Naive thymus-derived CD8-positive, alpha-beta T cell (primary cell): ENCODE results near the gene UBAP2L. TPM values are rescaled to one million over a fixed set of nuclear protein-coding genes. Genes with fewer than 3 reads are reported as not detected.

Experiments used
- ATAC-seq, 2 donors: fragments of 150-1000 bp; cut with Tn5 transposase in 1 of 2; sonication (Bioruptor Pico), chemical (Tn5 transposase) in 1 of 2; 1 replicate in 1 of 2; 2 replicates in 1 of 2; pipeline ENCODE4 v1.10.0; 2021; ENCODE audit warnings: mild to moderate bottlenecking in 2 of 2, moderate library complexity in 2 of 2
- POLR2A ChIA-PET: fragments of 350-600 bp; sonication (Branson Sonifier 250); formaldehyde crosslinking; loops from one replicate; lab custom pipeline; 2021; ENCODE audit warnings: antibody characterized with exemption; lab: Charles Lee
- DNase-seq, 10 donors: peaks; one replicate each; pipeline versions ENCODE4 v3.0.0 to v3.0.0-alpha.2; 2020 to 2022
- H3K27ac Mint-ChIP-seq, 10 donors: one replicate each; pipeline ENCODE4 v1.8.0; 2020 to 2022; ENCODE audit warnings: mild to moderate bottlenecking in 10 of 10, mixed read lengths in 10 of 10, moderate library complexity in 4 of 10, inconsistent platforms in 1 of 10
- H3K27me3 Mint-ChIP-seq, 5 donors: one replicate each; pipeline ENCODE4 v1.8.0; 2021 to 2022; ENCODE audit warnings: mixed read lengths in 5 of 5
- H3K36me3 Mint-ChIP-seq, 3 donors: one replicate each; pipeline ENCODE4 v1.8.0; 2020 to 2022; ENCODE audit warnings: mixed read lengths in 3 of 3, mild to moderate bottlenecking in 2 of 3, inconsistent platforms in 1 of 3
- H3K4me1 Mint-ChIP-seq, 4 donors: one replicate each; pipeline ENCODE4 v1.8.0; 2021 to 2022; ENCODE audit warnings: mixed read lengths in 4 of 4
- H3K4me3 Mint-ChIP-seq, 10 donors: one replicate each; pipeline ENCODE4 v1.8.0; 2020 to 2022; ENCODE audit warnings: mild to moderate bottlenecking in 10 of 10, mixed read lengths in 10 of 10, moderate library complexity in 6 of 10, inconsistent platforms in 1 of 10
- H3K9me3 Mint-ChIP-seq, 9 donors: one replicate each; pipeline ENCODE4 v1.8.0; 2020 to 2022; ENCODE audit warnings: mixed read lengths in 9 of 9, mild to moderate bottlenecking in 3 of 9, inconsistent platforms in 1 of 9, moderate library complexity in 1 of 9
- polyA plus RNA-seq, 3 donors: library from polyadenylated mRNA; unstranded; fragments of 300-500 nt; fragmentation: Illumina TruSeq; gene quantifications; one replicate each; pipeline ENCODE4 v1.2.3, GENCODE V29; 2021
- total RNA-seq, 8 experiments: library from RNA in 2 of 8; stranded (reverse) in 2 of 8; gene quantifications; one replicate each; pipeline ENCODE4 v1.2.3 and lab custom pipeline; 2021 to 2026

UBAP2L gene
- total and polyA plus RNA-seq, 5 experiments from 2014 or later, result 42.0 to 206 (median 70.5) TPM

DNA sequence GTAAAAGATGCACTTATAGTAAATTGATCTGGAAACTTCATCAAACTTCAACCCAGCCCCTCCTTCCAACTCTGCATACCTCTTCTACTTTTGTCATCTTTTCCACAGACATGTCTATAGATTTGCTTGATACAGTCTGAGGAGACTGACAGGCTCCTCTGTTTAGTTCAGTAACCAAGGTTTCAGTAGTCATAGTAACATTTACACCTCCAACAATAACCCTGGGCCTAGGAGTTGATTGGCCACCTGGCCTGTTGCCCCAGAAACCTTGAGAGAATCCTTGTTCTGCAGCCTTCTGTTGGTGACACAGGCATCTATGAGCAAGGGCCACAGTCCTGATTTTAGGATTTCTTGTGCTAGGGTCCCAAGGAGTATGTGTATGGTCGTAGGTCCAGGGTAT lies 14.6 kb upstream of the UBAP2L start, which contains the start of gene CFAP141:
TSS of gene CFAP141 (minus strand) at position 138 of the 400 bp plus-strand sequence. CDS start at position 112, 26 bp downstream.
- Mint-ChIP-seq H3K36me3 (peaks cover 0 to 55% (median 12%) of the 10 kb centered on the region in 3 donors), H3K4me1 (peaks cover 0 to 7% (median under 1%) of the 10 kb centered on the region in 4 donors), H3K4me3 (no peak within 1 kb of the TSS), H3K27me3 (no peaks in the 10 kb centered on the region), H3K27ac (peak within 1 kb of the TSS in 9 of 10 donors; percentile 31 to 90 (median 80)), H3K9me3 (no peaks in the 10 kb centered on the region)
- POLR2A ChIA-PET, result no interaction called here
- DNase-seq, result peak in 1 of 10 donors; percentile 26
- peak; percentile 59 to 69 for ATAC-seq

DNA sequence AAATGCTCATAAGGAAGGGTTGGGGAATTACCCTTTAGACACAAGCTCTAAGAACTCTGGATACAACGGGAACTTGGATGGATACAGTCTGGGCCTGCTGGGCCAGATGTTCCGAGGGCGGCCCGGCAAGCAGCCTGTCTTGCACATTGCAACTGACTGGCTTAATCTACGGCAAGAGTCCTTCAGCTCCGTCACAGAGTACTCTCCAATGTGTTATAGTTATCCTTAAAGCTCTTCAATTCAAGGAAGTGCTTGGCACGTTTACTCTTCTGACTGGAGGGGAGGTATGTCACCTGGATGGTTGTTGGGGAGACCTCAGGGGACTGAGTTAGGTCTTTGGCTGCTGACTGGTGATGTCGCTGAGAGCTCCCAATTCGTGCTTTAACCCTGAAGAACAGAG lies 13.5 kb upstream of the UBAP2L start:
- Mint-ChIP-seq H3K4me3 (no peak overlapping the region), H3K36me3 (peaks cover 4 to 66% (median 15%) of the 10 kb centered on the region in 3 donors), H3K4me1 (peaks cover 0 to 7% (median 1%) of the 10 kb centered on the region in 4 donors), H3K27me3 (no peaks in the 10 kb centered on the region), H3K9me3 (no peaks in the 10 kb centered on the region), H3K27ac (peak overlapping the region in 8 of 10 donors; percentile 7 to 80 (median 48))
- ATAC-seq (no peak), DNase-seq (no peak)
- POLR2A ChIA-PET, result interaction anchor here (0.5 to 1.0 kb wide), 3 partner anchors 128 to 214 kb away, joined by 3 read pairs; no protein-coding TSS in a partner anchor

DNA sequence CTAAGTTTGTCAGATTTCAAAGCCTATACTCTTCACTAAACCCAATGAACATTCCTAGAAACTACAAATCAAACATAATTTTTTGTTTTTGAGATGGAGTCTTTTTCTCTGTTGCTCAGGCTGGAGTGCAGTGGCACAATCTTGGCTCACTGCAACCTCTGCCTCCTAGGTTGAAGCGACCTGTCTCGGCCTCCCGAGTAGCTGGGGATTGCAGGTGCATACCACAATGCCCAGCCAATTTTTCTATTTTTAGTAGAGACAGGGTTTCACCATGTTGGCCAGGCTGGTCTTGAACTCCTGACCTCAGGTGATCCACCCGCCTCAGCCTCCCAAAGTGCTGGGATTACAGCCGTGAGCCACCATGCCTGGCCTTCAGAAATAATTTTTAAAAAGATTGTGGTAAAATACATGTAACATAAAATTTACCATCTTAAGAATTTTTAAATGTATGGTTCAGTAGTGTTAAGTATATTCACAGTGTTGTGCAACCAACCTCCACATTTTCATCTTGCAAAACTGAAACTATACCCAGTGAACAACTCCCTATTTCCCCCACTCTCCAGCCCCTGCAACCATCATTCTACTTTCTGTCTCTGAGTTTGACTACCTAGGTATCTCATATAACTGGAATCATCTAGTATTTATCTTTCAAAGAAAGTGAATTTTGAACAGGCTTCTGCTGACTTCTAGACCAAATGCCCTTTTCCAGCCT lies 11.9 kb upstream of the UBAP2L start:
- POLR2A ChIA-PET, result interaction anchor here (0.7 kb wide), 1 partner anchor 1606 kb away, joined by 4 read pairs; no protein-coding TSS in a partner anchor
- Mint-ChIP-seq H3K9me3 (no peaks in the 10 kb centered on the region), H3K27ac (peak overlapping the region in 6 of 10 donors; percentile 8 to 92 (median 34)), H3K4me3 (no peak overlapping the region), H3K4me1 (peaks cover 0 to 10% (median 5%) of the 10 kb centered on the region in 4 donors), H3K27me3 (no peaks in the 10 kb centered on the region), H3K36me3 (peaks cover 4 to 81% (median 17%) of the 10 kb centered on the region in 3 donors)
- DNase-seq, result no peak
- ATAC-seq, result no peak

DNA sequence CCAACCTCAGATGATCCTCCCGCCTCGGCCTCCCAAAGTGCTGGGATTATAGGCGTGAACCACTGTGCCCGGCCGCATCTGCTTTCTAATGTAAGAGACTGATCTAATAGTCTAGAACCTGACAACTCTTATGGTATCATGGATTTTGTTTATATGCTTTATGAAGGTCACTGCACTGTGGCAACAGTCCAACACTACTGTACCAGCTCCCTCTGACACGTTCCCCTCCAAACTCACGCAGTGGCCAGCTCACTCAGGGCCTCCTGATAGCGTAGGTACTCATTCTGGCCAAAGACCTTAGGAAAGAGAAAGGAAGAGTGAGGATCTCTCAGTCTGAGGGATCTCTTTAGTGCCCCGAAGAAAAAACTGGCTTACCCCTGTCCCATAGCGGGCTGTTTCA lies 8.7 kb upstream of the UBAP2L start:
- peaks cover 0 to 21% (median 8%) of the 10 kb centered on the region in 4 donors for H3K4me1 Mint-ChIP-seq
- H3K27me3 Mint-ChIP-seq, result no peaks in the 10 kb centered on the region
- ATAC-seq (no peak), DNase-seq (no peak)
- no peak overlapping the region for H3K4me3 Mint-ChIP-seq
- peak overlapping the region in 8 of 10 donors; percentile 4 to 79 (median 56) for H3K27ac Mint-ChIP-seq
- H3K9me3 Mint-ChIP-seq, result no peaks in the 10 kb centered on the region
- POLR2A ChIA-PET, result interaction anchor here (0.7 to 1.0 kb wide), 2 partner anchors 8 to 175 kb away, joined by 3 to 4 read pairs; partner anchors contain the start of gene UBAP2L
- H3K36me3 Mint-ChIP-seq, result peaks cover 4 to 88% (median 7%) of the 10 kb centered on the region in 3 donors

DNA sequence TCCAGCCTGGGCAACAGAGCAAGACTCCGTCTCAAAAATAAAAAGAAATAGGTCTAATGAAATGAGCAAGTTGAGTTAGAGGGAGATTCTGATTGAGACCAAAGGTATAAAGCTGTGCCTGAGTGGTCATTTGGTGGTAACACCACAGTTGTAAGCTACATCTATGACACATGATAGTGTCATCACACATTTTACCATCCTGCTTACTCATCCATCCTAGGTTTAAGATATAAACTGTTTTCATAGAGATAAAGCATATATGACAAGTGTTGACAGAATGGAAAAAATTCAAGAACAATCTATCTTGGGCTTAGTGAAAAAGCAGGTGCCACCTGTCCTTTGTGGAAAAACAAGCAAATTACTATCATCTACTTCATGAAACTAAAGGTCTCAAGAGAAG lies 7.5 kb upstream of the UBAP2L start:
- no peaks in the 10 kb centered on the region for H3K27me3 Mint-ChIP-seq
- H3K4me1 Mint-ChIP-seq, result peaks cover 9 to 32% (median 16%) of the 10 kb centered on the region in 4 donors
- peak overlapping the region in 5 of 10 donors; percentile 17 to 72 (median 25) for H3K27ac Mint-ChIP-seq
- H3K36me3 Mint-ChIP-seq, result peaks cover 4 to 88% (median 9%) of the 10 kb centered on the region in 3 donors
- H3K9me3 Mint-ChIP-seq, result no peaks in the 10 kb centered on the region
- no peak for DNase-seq
- POLR2A ChIA-PET, result no interaction called here
- no peak overlapping the region for H3K4me3 Mint-ChIP-seq
- no peak for ATAC-seq

DNA sequence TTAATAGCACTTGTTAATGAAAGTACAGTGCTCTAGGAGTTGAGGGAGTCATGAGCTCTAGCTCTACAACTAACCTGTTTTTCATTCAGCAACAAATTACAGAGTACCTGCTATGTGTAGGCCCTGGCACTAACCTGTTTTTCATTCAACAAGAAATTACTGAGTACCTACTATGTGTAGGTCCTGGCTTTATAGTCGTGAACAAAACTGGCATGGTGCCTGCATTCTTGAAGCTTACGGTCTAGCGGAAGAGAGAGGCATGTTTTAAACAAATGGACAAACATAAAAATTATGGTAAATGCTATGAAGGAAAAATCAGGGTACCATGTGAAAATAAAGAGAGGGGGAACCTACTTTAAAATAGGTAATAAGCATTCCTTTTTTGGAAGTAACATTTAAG lies 2.2 kb upstream of the UBAP2L start:
- Mint-ChIP-seq H3K4me3 (peak overlapping the region; percentile 83 to 99 (median 96)), H3K27me3 (peaks cover 0 to 2% (median 0%) of the 10 kb centered on the region in 5 donors), H3K27ac (peak overlapping the region; percentile 99 to 100 (median 100)), H3K9me3 (no peaks in the 10 kb centered on the region), H3K4me1 (peaks cover 38 to 62% (median 58%) of the 10 kb centered on the region in 4 donors), H3K36me3 (peaks cover 0 to 50% (median 9%) of the 10 kb centered on the region in 3 donors)
- DNase-seq (no peak), ATAC-seq (no peak)
- POLR2A ChIA-PET, result interaction anchor here (0.6 to 3.5 kb wide), 5 partner anchors 36 to 1360 kb away, joined by 3 to 29 read pairs (median 4); partner anchors contain the start of genes GATAD2B and RPS27

DNA sequence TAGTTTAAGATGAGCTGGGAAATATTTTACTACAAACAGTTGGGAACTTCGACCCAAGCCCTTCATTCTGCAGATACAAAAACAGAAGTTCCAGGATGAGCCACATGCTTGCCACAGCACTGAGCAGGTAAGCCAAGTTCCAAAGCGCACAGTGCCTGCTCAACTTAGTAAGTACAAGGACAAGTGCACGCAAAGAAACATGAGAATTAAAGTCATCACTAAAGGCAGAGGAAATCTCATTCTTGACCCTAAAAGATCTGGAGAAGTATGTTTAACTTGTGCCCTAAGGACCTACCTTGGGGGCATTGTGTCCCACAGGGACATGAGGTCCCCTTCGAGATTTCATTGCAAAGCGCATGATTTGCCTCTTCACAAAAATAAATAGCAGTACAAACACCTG lies 1.2 kb upstream of the UBAP2L start:
- Mint-ChIP-seq H3K36me3 (peaks cover 0 to 44% (median 9%) of the 10 kb centered on the region in 3 donors), H3K9me3 (no peaks in the 10 kb centered on the region), H3K27me3 (peaks cover 0 to 2% (median 0%) of the 10 kb centered on the region in 5 donors), H3K27ac (peak overlapping the region; percentile 99 to 100 (median 100)), H3K4me3 (peak overlapping the region; percentile 83 to 99 (median 96)), H3K4me1 (peaks cover 42 to 68% (median 67%) of the 10 kb centered on the region in 4 donors)
- DNase-seq (no peak), ATAC-seq (no peak)
- POLR2A ChIA-PET, result interaction anchor here (0.7 to 3.5 kb wide), 13 partner anchors 8 to 296 kb away, joined by 3 to 29 read pairs (median 6); partner anchors contain the start of genes ATP8B2, DENND4B, GATAD2B and HAX1

DNA sequence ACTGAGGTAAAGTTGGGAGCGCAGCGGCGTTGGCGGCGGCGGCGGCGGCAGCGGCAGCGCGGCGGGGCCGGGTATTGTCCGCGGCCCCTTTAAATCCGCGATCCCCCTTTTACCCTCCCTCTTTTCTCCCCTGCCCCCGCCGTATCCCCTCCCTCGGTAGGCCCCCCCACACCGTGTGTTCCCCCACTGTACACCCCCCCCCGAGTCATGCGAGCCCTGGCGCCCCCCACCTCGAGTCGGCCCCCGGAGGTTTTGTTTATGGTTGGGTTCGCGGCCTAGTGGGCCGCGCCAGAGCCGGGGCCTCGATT lies 169 bp downstream of the UBAP2L start:
- Mint-ChIP-seq H3K9me3 (no peaks in the 10 kb centered on the region), H3K27ac (peak overlapping the region; percentile 99 to 100 (median 100)), H3K4me1 (peaks cover 47 to 80% (median 78%) of the 10 kb centered on the region in 4 donors), H3K36me3 (peaks cover 0 to 51% (median 9%) of the 10 kb centered on the region in 3 donors), H3K27me3 (peaks cover 0 to 2% (median 0%) of the 10 kb centered on the region in 5 donors), H3K4me3 (peak overlapping the region; percentile 83 to 99 (median 96))
- DNase-seq, result no peak
- ATAC-seq, result no peak
- POLR2A ChIA-PET, result interaction anchor here (0.9 to 3.5 kb wide), 20 partner anchors 9 to 1639 kb away, joined by 3 to 29 read pairs (median 4); partner anchors contain the start of genes ATP8B2, CLK2, DENND4B and GATAD2B

DNA sequence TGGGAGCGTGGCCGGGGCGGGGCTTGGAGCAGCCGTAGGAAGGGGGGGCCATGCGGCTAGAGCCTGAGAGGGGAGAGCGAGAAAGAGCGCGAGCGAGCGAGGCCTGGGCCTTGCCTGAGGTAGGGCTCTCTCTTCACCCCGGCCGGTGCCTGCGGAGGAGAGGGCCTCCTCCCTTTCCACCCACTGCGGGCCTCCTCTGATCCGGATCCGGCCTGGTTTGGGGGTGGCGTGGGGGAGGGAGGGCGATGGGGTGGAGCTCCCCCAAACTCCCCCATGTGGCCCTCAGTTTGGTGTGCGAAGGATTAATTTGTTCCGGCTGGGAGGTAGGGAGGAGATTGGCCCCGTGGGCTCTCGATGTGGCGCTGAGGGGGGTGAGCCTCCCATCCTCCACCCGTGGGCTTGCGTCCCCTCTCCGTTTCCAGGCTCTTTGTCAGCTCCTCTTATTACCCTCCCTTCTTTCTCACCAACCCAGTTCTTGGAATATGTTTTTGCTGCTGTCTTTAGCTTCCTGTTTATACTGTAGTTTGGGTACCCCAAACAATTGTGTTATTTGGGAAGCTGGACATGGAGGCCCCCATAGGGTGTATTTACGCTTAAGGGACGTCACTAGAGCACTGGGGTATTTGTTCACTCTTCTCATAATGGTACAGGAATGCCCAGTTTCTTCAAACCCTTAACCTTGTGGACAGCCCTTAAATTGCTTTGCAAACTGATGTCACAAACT lies 685 bp downstream of the UBAP2L start:
- H3K4me3 Mint-ChIP-seq, result peak overlapping the region; percentile 83 to 99 (median 96)
- peaks cover 49 to 85% (median 79%) of the 10 kb centered on the region in 4 donors for H3K4me1 Mint-ChIP-seq
- H3K27ac Mint-ChIP-seq, result peak overlapping the region; percentile 95 to 100 (median 100)
- POLR2A ChIA-PET, result interaction anchor here (0.7 to 3.5 kb wide), 13 partner anchors 17 to 1052 kb away, joined by 3 to 29 read pairs (median 6); partner anchors contain the start of genes ATP8B2, CLK2, GATAD2B and HAX1
- peaks cover 0 to 2% (median 0%) of the 10 kb centered on the region in 5 donors for H3K27me3 Mint-ChIP-seq
- H3K36me3 Mint-ChIP-seq, result peaks cover 0 to 51% (median 11%) of the 10 kb centered on the region in 3 donors
- DNase-seq (peak; percentile 60 to 87 (median 74)), ATAC-seq (peak; percentile 43 to 48)
- H3K9me3 Mint-ChIP-seq, result no peaks in the 10 kb centered on the region

DNA sequence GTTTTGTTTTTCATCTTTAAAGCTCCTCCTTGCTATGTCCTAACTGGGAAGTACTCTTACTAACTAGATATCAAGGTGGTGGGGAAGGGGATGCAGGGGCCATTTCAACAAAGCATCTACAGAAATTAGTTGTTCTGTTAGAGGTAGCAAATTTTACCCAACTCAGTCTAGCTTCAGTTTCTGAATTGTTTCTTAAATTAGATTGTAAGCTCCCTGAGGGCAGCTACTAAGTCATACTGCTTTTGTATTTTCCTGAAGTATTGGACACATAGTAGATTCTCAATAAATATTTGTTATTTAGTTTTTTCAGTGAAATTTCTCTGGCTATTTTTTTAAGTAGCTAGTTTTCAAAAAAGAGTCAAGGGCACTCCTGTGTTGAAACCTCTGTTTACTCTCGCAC lies 1.8 kb downstream of the UBAP2L start:
- no peak for DNase-seq
- H3K27me3 Mint-ChIP-seq, result peaks cover 0 to 2% (median 0%) of the 10 kb centered on the region in 5 donors
- peaks cover 0 to 53% (median 15%) of the 10 kb centered on the region in 3 donors for H3K36me3 Mint-ChIP-seq
- H3K27ac Mint-ChIP-seq, result peak overlapping the region; percentile 95 to 100 (median 100)
- ATAC-seq, result no peak
- POLR2A ChIA-PET, result no interaction called here
- H3K4me1 Mint-ChIP-seq, result peaks cover 50 to 91% (median 81%) of the 10 kb centered on the region in 4 donors
- H3K4me3 Mint-ChIP-seq, result peak overlapping the region; percentile 83 to 99 (median 96)
- H3K9me3 Mint-ChIP-seq, result no peaks in the 10 kb centered on the region

DNA sequence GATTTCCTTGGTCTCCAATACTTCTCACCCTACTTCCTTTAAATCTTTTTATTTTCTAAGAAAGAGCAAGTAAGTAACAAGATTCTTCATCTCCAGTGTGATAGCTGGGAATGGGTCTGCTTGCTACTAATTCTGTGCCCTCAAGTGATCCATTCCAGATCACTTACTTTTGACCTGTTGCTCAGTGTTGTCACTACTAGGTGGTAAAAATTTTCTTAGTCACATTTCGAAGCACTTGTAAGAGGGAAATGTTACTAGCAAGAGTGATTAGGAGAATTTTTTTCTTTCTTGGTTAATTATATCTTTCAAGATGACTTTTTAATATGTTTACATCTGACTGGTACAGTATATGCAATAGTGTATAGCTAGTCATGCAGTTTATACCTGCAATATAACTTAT lies 2.2 kb downstream of the UBAP2L start:
- Mint-ChIP-seq H3K4me1 (peaks cover 50 to 87% (median 79%) of the 10 kb centered on the region in 4 donors), H3K36me3 (peaks cover 0 to 53% (median 14%) of the 10 kb centered on the region in 3 donors), H3K4me3 (peak overlapping the region; percentile 31 to 99 (median 94)), H3K27ac (peak overlapping the region; percentile 83 to 100 (median 100)), H3K9me3 (no peaks in the 10 kb centered on the region), H3K27me3 (peaks cover 0 to 2% (median 0%) of the 10 kb centered on the region in 5 donors)
- ATAC-seq, result no peak
- DNase-seq, result no peak
- POLR2A ChIA-PET, result no interaction called here

DNA sequence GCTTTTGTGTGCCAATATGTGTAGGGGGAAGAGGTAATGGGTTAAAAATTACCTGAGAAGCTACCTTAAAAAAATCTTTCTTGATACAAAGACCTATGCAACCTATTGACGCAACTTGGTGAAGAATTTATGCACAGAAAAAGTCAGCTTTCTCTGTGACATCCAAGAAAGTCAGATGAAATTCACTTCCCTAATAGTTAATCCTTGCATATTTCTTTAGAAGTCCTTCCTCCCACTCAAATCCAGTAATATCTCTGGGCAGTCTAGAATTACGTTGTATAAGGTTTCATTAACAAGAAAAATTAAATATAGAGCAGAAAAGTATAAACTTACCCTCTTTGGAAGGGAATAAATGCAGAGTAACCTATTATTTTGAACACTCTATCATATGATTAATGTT lies 2.9 kb downstream of the UBAP2L start:
- ATAC-seq (no peak), DNase-seq (no peak)
- H3K4me1 Mint-ChIP-seq, result peaks cover 46 to 80% (median 74%) of the 10 kb centered on the region in 4 donors
- POLR2A ChIA-PET, result interaction anchor here (0.5 kb wide), 1 partner anchor 48 kb away, joined by 5 read pairs; no protein-coding TSS in a partner anchor
- H3K4me3 Mint-ChIP-seq, result peak overlapping the region in 7 of 10 donors; percentile 16 to 99 (median 83)
- H3K27ac Mint-ChIP-seq, result peak overlapping the region; percentile 13 to 100 (median 100)
- H3K36me3 Mint-ChIP-seq, result peaks cover 0 to 53% (median 10%) of the 10 kb centered on the region in 3 donors
- H3K9me3 Mint-ChIP-seq, result no peaks in the 10 kb centered on the region
- peaks cover 0 to 2% (median 0%) of the 10 kb centered on the region in 5 donors for H3K27me3 Mint-ChIP-seq
